ENCODE data around the gene PPP1R16B. TPM values are rescaled to one million over a fixed set of nuclear protein-coding genes. Genes with fewer than 3 reads are reported as not detected.

Gene PPP1R16B
- total RNA-seq, 1 donor: not detected

DNA sequence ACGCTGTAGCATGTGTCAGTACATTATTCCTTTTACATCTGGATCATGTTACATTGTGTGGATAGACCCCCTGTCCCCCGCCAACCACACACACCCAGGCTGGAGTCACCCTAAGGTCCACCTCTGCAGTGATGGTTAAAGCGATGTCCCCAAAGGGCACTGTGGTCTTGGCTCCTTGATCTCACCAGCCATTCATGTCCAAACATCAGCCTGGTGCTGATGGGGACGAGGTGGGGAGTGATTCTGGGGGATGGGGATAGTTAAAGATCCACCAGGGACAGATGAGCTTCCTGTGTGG lies 61.5 kb downstream of the PPP1R16B start:
- Histone ChIP-seq H4K20me1 (ENCODE audit: insufficient read depth, low read length) (no peaks in the 10 kb centered on the region), H3K4me2 (ENCODE audit: insufficient read depth, low read length) (no peak overlapping the region), H3K79me2 (ENCODE audit: insufficient read depth, low read length) (no peaks in the 10 kb centered on the region), H3K9me3 (ENCODE audit: low read depth, low read length) (no peaks in the 10 kb centered on the region), H3K27ac (ENCODE audit: low read depth, low read length) (no peak overlapping the region), H3K36me3 (ENCODE audit: insufficient read depth, low read length) (no peaks in the 10 kb centered on the region), H3K4me3 (ENCODE audit: insufficient read depth, low read length) (no peak overlapping the region), H3K27me3 (ENCODE audit: insufficient read depth, low read length) (peaks cover 5% of the 10 kb centered on the region), H2AFZ (ENCODE audit: low read length) (no peak overlapping the region), H3K4me1 (ENCODE audit: insufficient read depth, low read length) (no peaks in the 10 kb centered on the region)
- TF ChIP-seq, protein P1, sequence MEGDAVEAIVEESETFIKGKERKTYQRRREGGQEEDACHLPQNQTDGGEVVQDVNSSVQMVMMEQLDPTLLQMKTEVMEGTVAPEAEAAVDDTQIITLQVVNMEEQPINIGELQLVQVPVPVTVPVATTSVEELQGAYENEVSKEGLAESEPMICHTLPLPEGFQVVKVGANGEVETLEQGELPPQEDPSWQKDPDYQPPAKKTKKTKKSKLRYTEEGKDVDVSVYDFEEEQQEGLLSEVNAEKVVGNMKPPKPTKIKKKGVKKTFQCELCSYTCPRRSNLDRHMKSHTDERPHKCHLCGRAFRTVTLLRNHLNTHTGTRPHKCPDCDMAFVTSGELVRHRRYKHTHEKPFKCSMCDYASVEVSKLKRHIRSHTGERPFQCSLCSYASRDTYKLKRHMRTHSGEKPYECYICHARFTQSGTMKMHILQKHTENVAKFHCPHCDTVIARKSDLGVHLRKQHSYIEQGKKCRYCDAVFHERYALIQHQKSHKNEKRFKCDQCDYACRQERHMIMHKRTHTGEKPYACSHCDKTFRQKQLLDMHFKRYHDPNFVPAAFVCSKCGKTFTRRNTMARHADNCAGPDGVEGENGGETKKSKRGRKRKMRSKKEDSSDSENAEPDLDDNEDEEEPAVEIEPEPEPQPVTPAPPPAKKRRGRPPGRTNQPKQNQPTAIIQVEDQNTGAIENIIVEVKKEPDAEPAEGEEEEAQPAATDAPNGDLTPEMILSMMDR (IDR thresholded peaks at IDR 0.05; ENCODE audit: extremely low read depth, low read depth, low read length): no peak
- no peak for DNase-seq (ENCODE audit: insufficient read length, low spot score, missing footprints)

DNA sequence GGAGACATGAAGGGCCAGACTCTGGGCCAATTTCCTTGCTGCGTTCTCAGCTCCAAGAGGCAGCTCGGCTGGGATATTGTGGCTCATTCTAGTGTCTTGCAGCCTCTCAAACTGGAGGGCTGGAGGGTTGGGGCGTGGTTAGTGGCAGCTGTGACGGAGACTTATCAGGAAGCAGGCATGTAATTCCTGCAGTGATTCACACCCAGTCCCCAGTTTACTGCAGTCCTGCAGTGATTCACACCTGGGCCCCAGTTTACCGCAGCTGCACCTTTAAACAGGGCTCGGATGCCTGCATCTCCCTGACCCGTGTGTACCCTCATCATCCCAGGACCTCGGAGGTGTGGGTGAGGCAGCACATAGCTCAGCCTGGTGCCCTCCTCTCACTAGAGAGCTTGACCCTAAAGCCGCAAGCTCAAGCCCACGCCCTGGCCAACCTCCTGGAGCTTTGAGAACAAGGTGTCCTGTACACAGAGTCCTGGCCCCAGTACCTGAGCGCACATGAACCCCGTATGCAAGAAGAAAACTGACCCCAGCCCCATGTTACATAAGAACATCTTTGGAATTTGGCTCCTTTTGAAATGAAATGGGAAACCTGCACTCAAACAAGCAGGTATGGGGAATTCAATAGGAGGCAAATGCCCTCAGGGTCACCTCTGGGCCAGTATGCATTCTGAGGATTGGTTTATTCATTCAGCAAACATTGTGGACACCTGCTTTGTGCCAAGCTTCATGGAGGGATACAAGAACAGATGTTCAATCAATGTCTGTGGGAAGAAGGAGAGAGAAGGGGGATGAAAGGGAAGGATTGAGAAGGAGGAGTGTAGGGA lies 65.4 kb downstream of the PPP1R16B start:
- Histone ChIP-seq H3K4me3 (ENCODE audit: insufficient read depth, low read length) (no peak overlapping the region), H2AFZ (ENCODE audit: low read length) (no peak overlapping the region), H3K27me3 (ENCODE audit: insufficient read depth, low read length) (peaks cover 9% of the 10 kb centered on the region), H4K20me1 (ENCODE audit: insufficient read depth, low read length) (no peaks in the 10 kb centered on the region), H3K9me3 (ENCODE audit: low read depth, low read length) (no peaks in the 10 kb centered on the region), H3K79me2 (ENCODE audit: insufficient read depth, low read length) (no peaks in the 10 kb centered on the region), H3K36me3 (ENCODE audit: insufficient read depth, low read length) (no peaks in the 10 kb centered on the region), H3K4me2 (ENCODE audit: insufficient read depth, low read length) (no peak overlapping the region), H3K4me1 (ENCODE audit: insufficient read depth, low read length) (no peaks in the 10 kb centered on the region), H3K27ac (ENCODE audit: low read depth, low read length) (no peak overlapping the region)
- no peak for DNase-seq (ENCODE audit: insufficient read length, low spot score, missing footprints)
- TF ChIP-seq, protein P1 (IDR thresholded peaks at IDR 0.05; ENCODE audit: extremely low read depth, low read depth, low read length): no peak

DNA sequence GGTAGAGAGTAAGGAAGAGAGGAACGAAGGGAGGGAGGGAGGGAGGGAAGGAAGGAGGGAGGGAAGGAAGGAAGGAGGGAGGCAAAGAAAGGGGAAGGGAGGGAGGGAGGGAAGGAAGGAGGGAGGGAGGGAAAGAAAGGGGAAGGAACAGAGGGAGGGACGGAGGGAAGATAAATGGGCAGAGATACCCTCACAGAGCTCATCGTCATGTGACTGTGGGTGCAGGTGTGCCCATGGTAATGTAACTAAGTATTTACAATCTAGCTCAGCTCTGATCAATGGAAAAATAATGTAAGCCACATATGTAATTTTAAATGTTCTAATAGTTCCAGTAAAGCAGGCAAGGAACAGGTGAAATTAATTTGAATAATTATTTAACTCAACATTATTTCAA lies 66.1 kb downstream of the PPP1R16B start:
- Histone ChIP-seq H3K4me2 (ENCODE audit: insufficient read depth, low read length) (no peak overlapping the region), H3K27ac (ENCODE audit: low read depth, low read length) (no peak overlapping the region), H3K4me1 (ENCODE audit: insufficient read depth, low read length) (no peaks in the 10 kb centered on the region), H3K27me3 (ENCODE audit: insufficient read depth, low read length) (peaks cover 9% of the 10 kb centered on the region), H3K9me3 (ENCODE audit: low read depth, low read length) (no peaks in the 10 kb centered on the region), H3K4me3 (ENCODE audit: insufficient read depth, low read length) (no peak overlapping the region), H2AFZ (ENCODE audit: low read length) (no peak overlapping the region), H3K79me2 (ENCODE audit: insufficient read depth, low read length) (no peaks in the 10 kb centered on the region), H4K20me1 (ENCODE audit: insufficient read depth, low read length) (no peaks in the 10 kb centered on the region), H3K36me3 (ENCODE audit: insufficient read depth, low read length) (no peaks in the 10 kb centered on the region)
- TF ChIP-seq, protein P1 (IDR thresholded peaks at IDR 0.05; ENCODE audit: extremely low read depth, low read depth, low read length): no peak
- DNase-seq (ENCODE audit: insufficient read length, low spot score, missing footprints): no peak

DNA sequence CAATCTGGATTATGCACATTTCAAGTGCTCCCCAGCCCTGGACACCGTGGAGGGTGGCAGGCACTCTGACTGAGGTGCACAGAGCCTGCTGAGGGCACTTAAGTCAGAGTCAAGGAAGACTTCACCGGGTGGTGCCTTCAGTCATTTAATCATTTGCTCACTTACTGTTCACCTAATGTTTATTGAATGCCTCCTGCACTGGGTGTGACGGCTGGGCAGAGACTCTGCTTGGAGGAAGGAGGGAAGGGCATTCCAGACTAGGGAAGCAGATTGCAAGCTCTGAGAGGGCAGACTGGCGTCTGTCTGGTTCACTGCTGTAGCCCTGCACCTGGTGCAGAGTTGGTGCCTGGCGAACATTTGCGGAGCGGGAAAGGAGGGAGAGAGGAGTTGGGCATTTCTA lies 66.5 kb downstream of the PPP1R16B start:
- Histone ChIP-seq H3K4me1 (ENCODE audit: insufficient read depth, low read length) (no peaks in the 10 kb centered on the region), H3K27me3 (ENCODE audit: insufficient read depth, low read length) (peaks cover 9% of the 10 kb centered on the region), H3K79me2 (ENCODE audit: insufficient read depth, low read length) (no peaks in the 10 kb centered on the region), H4K20me1 (ENCODE audit: insufficient read depth, low read length) (no peaks in the 10 kb centered on the region), H3K4me2 (ENCODE audit: insufficient read depth, low read length) (no peak overlapping the region), H3K4me3 (ENCODE audit: insufficient read depth, low read length) (no peak overlapping the region), H3K27ac (ENCODE audit: low read depth, low read length) (no peak overlapping the region), H3K9me3 (ENCODE audit: low read depth, low read length) (no peaks in the 10 kb centered on the region), H2AFZ (ENCODE audit: low read length) (no peak overlapping the region), H3K36me3 (ENCODE audit: insufficient read depth, low read length) (no peaks in the 10 kb centered on the region)
- TF ChIP-seq, protein P1 (IDR thresholded peaks at IDR 0.05; ENCODE audit: extremely low read depth, low read depth, low read length): no peak
- DNase-seq (ENCODE audit: insufficient read length, low spot score, missing footprints): no peak

All from osteoblast (primary cell).